Measurements from ENCODE around the gene DHX15. TPM values are rescaled to one million over a fixed set of nuclear protein-coding genes. Genes with fewer than 3 reads are reported as not detected.

Gene DHX15
- total RNA-seq, 1 donor from 2014 or later: 93.2 TPM

DNA sequence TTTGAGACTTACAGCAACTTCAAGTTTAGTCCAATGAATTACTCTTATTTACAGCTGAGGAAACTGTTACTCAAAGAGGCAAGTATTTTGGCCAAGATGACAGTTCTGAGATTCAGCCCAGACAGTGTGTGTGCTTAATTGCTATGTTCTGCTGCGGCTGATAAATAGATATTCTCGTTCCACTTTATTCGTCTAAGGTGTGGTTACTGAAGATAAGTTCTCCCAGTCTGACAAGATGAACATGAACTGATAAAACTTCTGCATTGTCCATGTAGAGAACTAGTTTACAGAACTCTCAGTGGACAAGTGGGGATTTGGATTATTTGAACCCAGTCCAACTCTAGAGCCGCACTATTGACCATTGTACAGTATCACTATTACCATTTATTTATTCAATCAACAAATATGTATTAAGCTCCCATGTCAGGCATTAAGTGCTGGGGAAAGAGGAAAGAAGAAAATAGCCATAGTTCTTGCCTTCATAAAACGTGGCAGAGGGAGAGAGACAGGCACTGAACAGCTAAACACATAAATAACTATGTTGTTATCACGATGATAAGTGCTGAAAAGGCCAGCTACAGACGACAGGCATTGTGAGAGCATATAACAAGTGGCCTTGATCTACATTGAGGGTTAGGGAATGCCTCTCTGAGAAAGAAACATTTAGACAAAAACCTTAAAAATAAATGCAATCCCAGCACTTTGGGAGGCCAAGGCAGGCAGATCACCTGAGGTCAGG, 4.0 kb upstream of the DHX15 start:
- Histone ChIP-seq H3K36me3 (no peaks in the 10 kb centered on the region), H3K27ac (no peak overlapping the region), H3K9me3 (peaks cover 8% of the 10 kb centered on the region), H3K4me1 (peaks cover 5% of the 10 kb centered on the region), H3K4me3 (no peak overlapping the region), H3K27me3 (ENCODE audit: low read depth) (no peaks in the 10 kb centered on the region)
- intact Hi-C loops (cut with DNase I): no loop called here
- DNase-seq (no peak), ATAC-seq (no peak)
- TF ChIP-seq, protein P1, sequence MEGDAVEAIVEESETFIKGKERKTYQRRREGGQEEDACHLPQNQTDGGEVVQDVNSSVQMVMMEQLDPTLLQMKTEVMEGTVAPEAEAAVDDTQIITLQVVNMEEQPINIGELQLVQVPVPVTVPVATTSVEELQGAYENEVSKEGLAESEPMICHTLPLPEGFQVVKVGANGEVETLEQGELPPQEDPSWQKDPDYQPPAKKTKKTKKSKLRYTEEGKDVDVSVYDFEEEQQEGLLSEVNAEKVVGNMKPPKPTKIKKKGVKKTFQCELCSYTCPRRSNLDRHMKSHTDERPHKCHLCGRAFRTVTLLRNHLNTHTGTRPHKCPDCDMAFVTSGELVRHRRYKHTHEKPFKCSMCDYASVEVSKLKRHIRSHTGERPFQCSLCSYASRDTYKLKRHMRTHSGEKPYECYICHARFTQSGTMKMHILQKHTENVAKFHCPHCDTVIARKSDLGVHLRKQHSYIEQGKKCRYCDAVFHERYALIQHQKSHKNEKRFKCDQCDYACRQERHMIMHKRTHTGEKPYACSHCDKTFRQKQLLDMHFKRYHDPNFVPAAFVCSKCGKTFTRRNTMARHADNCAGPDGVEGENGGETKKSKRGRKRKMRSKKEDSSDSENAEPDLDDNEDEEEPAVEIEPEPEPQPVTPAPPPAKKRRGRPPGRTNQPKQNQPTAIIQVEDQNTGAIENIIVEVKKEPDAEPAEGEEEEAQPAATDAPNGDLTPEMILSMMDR (IDR thresholded peaks at IDR 0.05): no peak

DNA sequence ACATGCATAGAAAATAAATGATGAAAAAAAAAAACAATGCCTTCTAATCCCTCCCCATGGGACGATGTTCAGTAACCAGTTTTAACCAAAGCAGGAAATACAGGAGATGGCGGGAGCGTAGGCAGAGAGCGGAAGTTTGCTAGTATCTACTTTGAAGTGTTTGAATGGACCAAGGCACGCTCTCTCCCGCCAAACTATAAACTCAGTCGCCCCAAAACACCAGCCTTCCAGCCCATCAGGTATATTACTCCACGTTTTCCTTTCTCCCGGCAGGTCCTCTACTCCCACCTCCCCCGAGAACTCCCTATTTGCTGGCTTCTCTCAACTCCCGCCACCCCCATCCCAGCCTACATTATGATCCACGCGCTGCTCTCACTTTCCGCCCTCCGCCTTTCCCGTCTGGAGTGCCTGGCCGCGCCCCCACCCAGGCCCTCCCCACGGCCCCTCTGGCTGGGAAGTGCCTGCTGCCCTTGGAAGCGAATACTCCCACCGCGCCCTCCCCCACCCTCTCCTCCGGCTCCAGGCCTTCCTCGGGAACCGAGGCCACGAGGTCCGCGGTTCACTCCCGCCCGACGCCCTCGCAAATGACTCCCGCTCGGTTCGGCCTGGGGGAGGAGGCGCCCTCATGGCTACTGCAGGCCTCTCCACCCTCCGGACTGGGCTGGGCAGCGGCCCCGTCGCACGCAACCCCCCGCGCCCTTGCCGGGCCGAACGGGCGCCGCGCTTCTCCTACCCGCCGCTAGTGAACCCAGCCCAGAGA, 723 bp downstream of the DHX15 start:
- Histone ChIP-seq H3K27ac (peak overlapping the region; percentile 98), H3K4me3 (peak overlapping the region; percentile 99), H3K36me3 (peaks cover 11% of the 10 kb centered on the region), H3K4me1 (peaks cover 46% of the 10 kb centered on the region), H3K9me3 (no peaks in the 10 kb centered on the region), H3K27me3 (ENCODE audit: low read depth) (no peaks in the 10 kb centered on the region)
- TF ChIP-seq, protein P1 (IDR thresholded peaks at IDR 0.05): no peak
- intact Hi-C loops (cut with DNase I): no loop called here
- peak; percentile 66 to 67 for ATAC-seq
- peak; percentile 62 for DNase-seq

DNA sequence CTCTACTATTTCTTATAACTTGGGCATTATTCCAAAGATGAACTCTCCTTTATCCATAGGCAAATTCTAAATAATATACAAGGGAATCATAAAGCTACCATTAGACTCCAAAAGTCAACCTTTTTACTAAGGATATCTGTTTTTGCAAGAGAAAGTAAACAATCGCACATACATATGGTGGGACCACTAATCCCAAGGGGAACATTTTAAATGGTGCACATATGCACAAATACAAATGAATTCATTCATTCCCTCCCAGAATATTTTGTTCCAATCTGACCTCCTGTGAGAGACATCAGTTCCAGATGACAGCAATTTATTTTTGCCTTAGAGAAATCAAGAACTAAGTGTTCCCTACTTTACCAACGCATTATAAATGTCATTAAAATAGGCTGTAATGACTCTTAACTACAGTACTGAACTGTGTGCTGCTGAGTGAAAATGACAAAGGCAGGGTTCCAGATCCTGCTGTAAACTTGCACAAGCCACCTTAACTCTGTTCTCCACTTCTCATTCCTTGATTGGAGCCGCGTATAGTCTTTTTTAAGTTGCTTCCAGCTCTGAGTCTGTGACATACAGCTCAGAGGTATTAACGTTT, 2.0 kb downstream of the DHX15 start:
- TF ChIP-seq, protein P1 (IDR thresholded peaks at IDR 0.05): no peak
- DNase-seq: no peak
- intact Hi-C loops (cut with DNase I): no loop called here

DNA sequence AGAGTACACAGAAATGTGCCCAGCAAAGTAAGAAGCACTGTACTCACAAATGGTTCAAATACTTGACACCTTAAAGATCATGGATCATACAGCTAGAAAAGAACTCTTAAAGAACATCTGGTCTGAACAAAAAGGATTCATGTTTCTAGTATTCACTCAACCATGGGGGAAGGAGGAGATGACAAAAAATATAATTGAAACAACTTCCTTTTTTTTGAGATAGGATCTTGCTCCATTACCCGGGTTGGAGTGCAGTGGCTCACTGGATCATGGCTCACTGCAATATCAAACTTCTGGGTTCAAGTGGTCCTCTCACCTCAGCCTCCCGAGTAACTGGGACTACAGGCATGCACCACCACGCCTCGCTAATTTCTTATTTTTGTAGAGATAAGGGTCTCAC, 6.0 kb downstream of the DHX15 start:
- peaks cover 47% of the 10 kb centered on the region for H3K36me3 ChIP-seq
- intact Hi-C loops (cut with DNase I): no loop called here
- ATAC-seq (no peak), DNase-seq (no peak)
- TF ChIP-seq, protein P1 (IDR thresholded peaks at IDR 0.05): no peak
- no peak overlapping the region for H3K4me3 ChIP-seq
- H3K9me3 ChIP-seq: no peaks in the 10 kb centered on the region
- H3K27me3 ChIP-seq (ENCODE audit: low read depth): no peaks in the 10 kb centered on the region
- H3K4me1 ChIP-seq: peaks cover 72% of the 10 kb centered on the region
- no peak overlapping the region for H3K27ac ChIP-seq

More for the DNA sequence above, 2.0 kb downstream of the DHX15 start:
- ATAC-seq: no peak
- Histone ChIP-seq H3K36me3 (peaks cover 11% of the 10 kb centered on the region), H3K4me3 (peak overlapping the region; percentile 99), H3K27me3 (ENCODE audit: low read depth) (no peaks in the 10 kb centered on the region), H3K4me1 (peaks cover 58% of the 10 kb centered on the region), H3K27ac (no peak overlapping the region), H3K9me3 (no peaks in the 10 kb centered on the region)

DNA sequence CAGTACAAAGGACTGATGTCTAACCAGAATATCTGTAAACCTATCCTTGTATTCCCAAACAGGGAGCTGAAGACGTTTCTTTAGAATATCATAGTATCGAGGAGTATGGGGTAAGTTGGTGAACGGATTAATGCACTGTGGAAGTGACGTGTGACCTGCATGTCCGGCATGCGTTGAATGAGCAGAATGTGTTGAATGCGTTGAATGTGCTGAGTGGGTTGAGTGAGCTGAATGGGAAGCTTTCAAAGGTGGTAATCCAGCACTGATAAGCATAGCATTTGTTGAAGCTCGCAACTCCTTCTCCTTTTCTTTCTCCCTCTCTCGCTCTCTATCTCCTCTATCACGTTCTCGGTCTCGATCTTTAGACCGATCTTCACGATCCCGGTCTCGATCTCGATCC, 8.1 kb downstream of the DHX15 start:
- Histone ChIP-seq H3K9me3 (no peaks in the 10 kb centered on the region), H3K4me1 (peaks cover 60% of the 10 kb centered on the region), H3K4me3 (no peak overlapping the region), H3K36me3 (peaks cover 68% of the 10 kb centered on the region), H3K27me3 (ENCODE audit: low read depth) (no peaks in the 10 kb centered on the region), H3K27ac (no peak overlapping the region)
- no peak for ATAC-seq
- DNase-seq: no peak
- TF ChIP-seq, protein P1 (IDR thresholded peaks at IDR 0.05): no peak
- intact Hi-C loops (cut with DNase I): no loop called here
